K562 (cell line): ENCODE results near the gene ICAM1. TPM values are rescaled to one million over a fixed set of nuclear protein-coding genes. Genes with fewer than 3 reads are reported as not detected.

Source experiments
- BHLHE40 ChIP-seq: IDR thresholded peaks from 2 replicates; pipeline ENCODE4 v1.6.1; 2011; ENCODE audit warnings: low read length, improper control_type of control experiment
- CEBPB ChIP-seq: fragments of 450-650 bp; IDR thresholded peaks from 2 replicates; pipeline ENCODE4 v1.6.1; 2016; ENCODE audit warnings: missing genetic modification characterization, missing compliant biosample characterization
- CREM ChIP-seq: IDR thresholded peaks from 2 replicates; pipeline ENCODE4 v1.6.1; 2014; ENCODE audit warnings: antibody characterized with exemption, low read depth
- ELK3 ChIP-seq: fragments of 450-650 bp; formaldehyde crosslinking; IDR thresholded peaks from 2 replicates; pipeline ENCODE4 v1.4.0; 2020; ENCODE audit warnings: mild to moderate bottlenecking
- HDAC6 ChIP-seq: IDR thresholded peaks from 2 replicates; pipeline ENCODE4 v1.6.1; 2012; ENCODE audit warnings: low read depth, mild to moderate bottlenecking, control low read depth, inconsistent platforms, low read length, moderate library complexity
- HNRNPUL1 ChIP-seq: fragments of 200-400 bp; formaldehyde crosslinking; IDR thresholded peaks from 2 replicates; pipeline ENCODE4 v1.6.1; 2017; ENCODE audit warnings: low read length
- MGA ChIP-seq: fragments of 450-650 bp; IDR thresholded peaks from 2 replicates; pipeline ENCODE4 v1.6.1; 2016; ENCODE audit warnings: mild to moderate bottlenecking, moderate library complexity
- NFYB ChIP-seq: IDR thresholded peaks from 2 replicates; pipeline ENCODE4 v1.6.1; 2011; ENCODE audit warnings: mild to moderate bottlenecking, moderate library complexity; ENCODE audit not compliant: insufficient read length; ENCODE audit errors: extremely low read depth
- NR4A1 ChIP-seq, 2 experiments: fragments of 250-450 bp in 1 of 2; fragments of 450-650 bp in 1 of 2; sonication (Bioruptor Pico) in 1 of 2; IDR thresholded peaks; 2 replicates each; pipeline versions ENCODE4 v1.4.0 to v1.6.1; 2016 to 2020; ENCODE audit warnings: mild to moderate bottlenecking in 2 of 2, missing compliant biosample characterization in 1 of 2, missing genetic modification characterization in 1 of 2, moderate library complexity in 1 of 2
- RNF2 ChIP-seq: sonication (generic); IDR thresholded peaks from 2 replicates; pipeline ENCODE4 v1.6.1; 2016
- ZC3H8 ChIP-seq: fragments of 450-650 bp; IDR thresholded peaks from 2 replicates; pipeline ENCODE4 v1.6.1; 2017
- ZNF146 ChIP-seq: IDR thresholded peaks from one replicate; pipeline ENCODE4 v1.6.1; 2018; ENCODE audit warnings: missing compliant biosample characterization; ENCODE audit not compliant: unreplicated experiment
- ZNF695 ChIP-seq: fragments of 450-650 bp; formaldehyde crosslinking; IDR thresholded peaks from 2 replicates; pipeline ENCODE4 v1.4.0; 2020; ENCODE audit warnings: mild to moderate bottlenecking, moderate library complexity
- ZNF707 ChIP-seq: fragments of 250-450 bp; sonication (Bioruptor Pico); conservative IDR thresholded peaks from 2 replicates; pipeline ENCODE4 v1.8.0; 2022; ENCODE audit warnings: inconsistent platforms, mild to moderate bottlenecking, moderate library complexity
- polyA plus RNA-seq, 8 experiments: library from polyadenylated mRNA; depleted of rRNA in 4 of 8; stranded (reverse) in 5 of 8; unstranded in 3 of 8; fragments of >200 nt; fragmentation: Nextera tagmentation in 2 of 8; fragmentation: Illumina TruSeq in 1 of 8; extraction: Ambion mirVana in 2 of 8; extraction: Trizol in 1 of 8; gene quantifications; 2 replicates each; pipeline versions ENCODE4 v1.2.1 to v1.2.3, GENCODE V29; 2011 to 2014; ENCODE audit warnings: inconsistent platforms in 1 of 8, missing spikeins in 1 of 8
- total RNA-seq, 7 experiments: library from RNA; depleted of rRNA in 6 of 7; stranded (reverse); fragments of >200 nt in 6 of 7; fragmentation: Illumina TruSeq in 2 of 7; extraction: Trizol in 2 of 7; gene quantifications; 2 replicates each; pipeline versions ENCODE4 v1.2.1 to v1.2.3, GENCODE V29; 2011 to 2021; ENCODE audit warnings: low replicate concordance in 1 of 7

The ICAM1 gene
- total and polyA plus RNA-seq, 9 of the 15 experiments (the other 6 are each of a cell fraction or from before 2014, with no cell fraction given): 2.3 to 24.4 (median 13.4) TPM

GRCh38 chr19:10286803-10287737, 16.1 kb downstream of the ICAM1 start, which contains the start of gene ICAM4 (continued):
- TF ChIP-seq MGA (peak; percentile 96), NR4A1 (CRISPR knock-in tag; IDR thresholded peaks at IDR 0.05) (no peak), NR4A1 (tag; IDR thresholded peaks at IDR 0.05) (no peak), ZC3H8 (no peak), RNF2 (peak; percentile 56; the same call in 1 of the 2 replicates), ZNF146 (CRISPR knock-in tag) (no peak), NFYB (no peak), ZNF707 (CRISPR knock-in tag) (no peak), ZNF695 (CRISPR knock-in tag) (no peak), ELK3 (CRISPR knock-in tag) (no peak), CEBPB (tag) (no peak), HNRNPUL1 (no peak), BHLHE40 (peak; percentile 5; the same call in 1 of the 2 replicates), HDAC6 (no peak), CREM (no peak)
